Smooth muscle cell (in vitro differentiated cells): ENCODE results near the gene ALB. TPM values are rescaled to one million over a fixed set of nuclear protein-coding genes. Genes with fewer than 3 reads are reported as not detected.

ENCODE experiments used
- DNase-seq: peaks from one replicate; lab custom pipeline; 2025; ENCODE audit not compliant: unreplicated experiment; lab: John Stamatoyannopoulos, UW
- H2AFZ ChIP-seq: fragments of 200-600 bp; sonication (generic); 2 replicates; pipeline ENCODE4 v1.6.0; 2016; ENCODE audit warnings: antibody characterized with exemption, low read depth, mild to moderate bottlenecking
- H3F3A ChIP-seq: fragments of 200-600 bp; sonication (generic); 2 replicates; pipeline ENCODE4 v1.6.0; 2017; ENCODE audit warnings: antibody characterized with exemption, low read depth
- H3K27ac ChIP-seq: fragments of 200-600 bp; sonication (generic); 2 replicates; pipeline ENCODE4 v1.5.1; 2016; ENCODE audit warnings: low read depth, mild to moderate bottlenecking
- H3K27me3 ChIP-seq: fragments of 200-600 bp; sonication (generic); 2 replicates; pipeline ENCODE4 v1.6.1; 2016; ENCODE audit warnings: low read depth, mild to moderate bottlenecking
- H3K36me3 ChIP-seq: fragments of 200-600 bp; sonication (generic); 2 replicates; pipeline ENCODE4 v1.5.1; 2016; ENCODE audit warnings: low read depth
- H3K4me1 ChIP-seq: fragments of 200-600 bp; sonication (generic); 2 replicates; pipeline ENCODE4 v1.5.1; 2016; ENCODE audit warnings: low read depth
- H3K4me2 ChIP-seq: fragments of 200-600 bp; sonication (generic); 2 replicates; pipeline ENCODE4 v1.6.0; 2016; ENCODE audit warnings: mild to moderate bottlenecking
- H3K4me3 ChIP-seq: fragments of 200-600 bp; sonication (generic); 2 replicates; pipeline ENCODE4 v1.5.1; 2016; ENCODE audit warnings: mild to moderate bottlenecking
- H3K79me2 ChIP-seq: fragments of 200-600 bp; sonication (generic); 2 replicates; pipeline ENCODE4 v1.6.0; 2016; ENCODE audit warnings: low read depth, mild to moderate bottlenecking
- H3K9ac ChIP-seq: fragments of 200-600 bp; sonication (generic); 2 replicates; pipeline ENCODE4 v1.6.0; 2016; ENCODE audit warnings: low read depth
- H3K9me3 ChIP-seq: fragments of 200-600 bp; sonication (generic); replicated peaks from 2 replicates; pipeline ENCODE4 v1.5.1; 2016; ENCODE audit warnings: low read depth
- H4K20me1 ChIP-seq: fragments of 200-600 bp; sonication (generic); 2 replicates; pipeline ENCODE4 v1.6.0; 2016; ENCODE audit warnings: low read depth
- WGBS: methylation state at CpG from one replicate; pipeline ENCODE4 v1.1.7; 2016; ENCODE audit warnings: low lambda C conversion rate; 5-methylcytosine and 5-hydroxymethylcytosine counted together
- polyA plus RNA-seq: library from polyadenylated mRNA; unstranded; fragments of >200 nt; fragmentation: Nextera tagmentation; extraction: Ambion mirVana; gene quantifications from 2 replicates; pipeline ENCODE4 v1.2.1, GENCODE V29; 2016
- total RNA-seq: library from RNA; depleted of rRNA; stranded (reverse); fragments of >200 nt; gene quantifications from 2 replicates; pipeline ENCODE4 v1.2.3, GENCODE V29; 2014
- TF ChIP-seq, protein P1 (sequence below): fragments of 200-600 bp; sonication (generic); IDR thresholded peaks from 2 replicates; pipeline ENCODE4 v1.5.1; 2017; ENCODE audit warnings: borderline replicate concordance, mild to moderate bottlenecking, antibody characterized with exemption; ENCODE audit not compliant: insufficient read depth, poor library complexity, severe bottlenecking

The ALB gene
- total and polyA plus RNA-seq, 2 experiments from 2014 or later = 0.85 to 4.8 TPM

DNA sequence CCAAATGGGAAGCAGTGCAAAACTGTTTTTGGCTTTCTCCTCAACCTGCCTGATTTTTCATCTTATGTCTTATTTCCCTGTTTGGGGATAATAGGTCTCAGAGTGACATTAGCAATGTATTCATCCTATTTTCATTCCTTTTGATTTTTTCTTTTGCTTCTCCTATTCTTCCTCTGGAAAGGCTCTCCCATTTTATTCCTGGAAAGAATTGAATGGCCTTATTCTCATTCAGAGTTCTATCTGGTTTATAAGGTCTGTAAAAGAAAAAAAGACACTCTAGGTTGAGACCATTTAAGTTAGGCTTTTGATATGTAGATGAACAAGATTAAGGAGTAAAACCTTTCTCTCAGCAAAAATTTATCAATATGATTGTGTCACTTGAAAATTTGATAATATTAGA lies 27.8 kb upstream of the ALB start:
- H2AFZ ChIP-seq = no peak overlapping the region
- no peak overlapping the region for H3K9ac ChIP-seq
- no peaks in the 10 kb centered on the region for H3K9me3 ChIP-seq
- H3K36me3 ChIP-seq = no peaks in the 10 kb centered on the region
- DNase-seq = no peak
- no peak overlapping the region for H3K4me2 ChIP-seq
- TF ChIP-seq, protein P1, sequence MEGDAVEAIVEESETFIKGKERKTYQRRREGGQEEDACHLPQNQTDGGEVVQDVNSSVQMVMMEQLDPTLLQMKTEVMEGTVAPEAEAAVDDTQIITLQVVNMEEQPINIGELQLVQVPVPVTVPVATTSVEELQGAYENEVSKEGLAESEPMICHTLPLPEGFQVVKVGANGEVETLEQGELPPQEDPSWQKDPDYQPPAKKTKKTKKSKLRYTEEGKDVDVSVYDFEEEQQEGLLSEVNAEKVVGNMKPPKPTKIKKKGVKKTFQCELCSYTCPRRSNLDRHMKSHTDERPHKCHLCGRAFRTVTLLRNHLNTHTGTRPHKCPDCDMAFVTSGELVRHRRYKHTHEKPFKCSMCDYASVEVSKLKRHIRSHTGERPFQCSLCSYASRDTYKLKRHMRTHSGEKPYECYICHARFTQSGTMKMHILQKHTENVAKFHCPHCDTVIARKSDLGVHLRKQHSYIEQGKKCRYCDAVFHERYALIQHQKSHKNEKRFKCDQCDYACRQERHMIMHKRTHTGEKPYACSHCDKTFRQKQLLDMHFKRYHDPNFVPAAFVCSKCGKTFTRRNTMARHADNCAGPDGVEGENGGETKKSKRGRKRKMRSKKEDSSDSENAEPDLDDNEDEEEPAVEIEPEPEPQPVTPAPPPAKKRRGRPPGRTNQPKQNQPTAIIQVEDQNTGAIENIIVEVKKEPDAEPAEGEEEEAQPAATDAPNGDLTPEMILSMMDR = no peak
- H3K4me1 ChIP-seq = no peaks in the 10 kb centered on the region
- no peak overlapping the region for H3K4me3 ChIP-seq
- no peak overlapping the region for H3K27ac ChIP-seq
- no peaks in the 10 kb centered on the region for H3K27me3 ChIP-seq
- H4K20me1 ChIP-seq = no peaks in the 10 kb centered on the region
- no peaks in the 10 kb centered on the region for H3K79me2 ChIP-seq
- H3F3A ChIP-seq = no peaks in the 10 kb centered on the region

DNA sequence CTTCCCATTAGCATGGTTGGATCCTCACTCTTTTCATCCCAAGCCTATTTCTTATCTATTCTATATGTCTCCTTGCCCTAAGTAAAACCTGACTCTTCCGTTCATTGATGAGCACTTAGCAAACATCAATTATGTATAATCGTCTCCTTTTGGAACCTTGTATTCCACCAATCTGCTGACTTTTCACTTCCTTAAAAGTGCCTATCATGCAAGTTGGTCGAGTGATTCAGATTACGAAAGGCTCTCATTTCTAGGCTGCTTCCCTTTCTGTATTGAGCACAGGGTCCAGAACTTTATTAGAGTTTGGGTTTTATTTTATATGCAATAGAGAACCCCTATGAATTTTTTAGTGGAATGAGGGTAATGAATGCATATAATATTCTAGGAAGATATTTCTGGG lies 27.1 kb upstream of the ALB start:
- H3K4me3 ChIP-seq = no peak overlapping the region
- H3K36me3 ChIP-seq = no peaks in the 10 kb centered on the region
- H4K20me1 ChIP-seq = no peaks in the 10 kb centered on the region
- H3K9me3 ChIP-seq = no peaks in the 10 kb centered on the region
- H3F3A ChIP-seq = no peaks in the 10 kb centered on the region
- H3K27me3 ChIP-seq = no peaks in the 10 kb centered on the region
- no peak overlapping the region for H3K9ac ChIP-seq
- H2AFZ ChIP-seq = no peak overlapping the region
- H3K4me1 ChIP-seq = no peaks in the 10 kb centered on the region
- no peak overlapping the region for H3K27ac ChIP-seq
- no peaks in the 10 kb centered on the region for H3K79me2 ChIP-seq
- TF ChIP-seq, protein P1 = no peak
- H3K4me2 ChIP-seq = no peak overlapping the region
- WGBS = 91% methylated on average over 4 of the region's 4 CpGs
- no peak for DNase-seq

DNA sequence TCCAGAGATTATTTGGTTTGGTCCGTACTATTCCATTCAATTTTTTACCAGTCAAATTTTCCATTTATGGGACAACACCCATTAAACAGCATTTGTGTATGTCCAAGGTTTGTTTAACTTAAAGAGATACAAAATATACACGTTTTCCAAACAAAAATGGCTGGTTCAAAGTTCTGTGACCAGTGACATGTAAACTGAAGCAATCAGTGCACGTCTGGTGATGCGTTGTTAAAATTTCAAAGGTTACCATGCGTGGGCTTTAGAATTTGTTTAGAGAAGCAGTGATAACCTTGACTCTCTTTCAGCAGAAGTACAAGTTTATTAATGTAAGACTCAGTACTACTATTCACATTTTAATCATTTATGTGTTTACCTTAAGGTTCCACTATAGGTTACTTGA lies 25.2 kb upstream of the ALB start:
- Histone ChIP-seq H3K27me3 (no peaks in the 10 kb centered on the region), H3K4me2 (no peak overlapping the region), H3K27ac (no peak overlapping the region), H3K79me2 (no peaks in the 10 kb centered on the region), H4K20me1 (no peaks in the 10 kb centered on the region), H3K4me3 (no peak overlapping the region), H3K4me1 (no peaks in the 10 kb centered on the region), H3F3A (no peaks in the 10 kb centered on the region), H3K9ac (no peak overlapping the region), H3K9me3 (no peaks in the 10 kb centered on the region), H2AFZ (no peak overlapping the region), H3K36me3 (no peaks in the 10 kb centered on the region)
- TF ChIP-seq, protein P1 = no peak
- no peak for DNase-seq
- WGBS = 79% methylated on average over 5 of the region's 5 CpGs

DNA sequence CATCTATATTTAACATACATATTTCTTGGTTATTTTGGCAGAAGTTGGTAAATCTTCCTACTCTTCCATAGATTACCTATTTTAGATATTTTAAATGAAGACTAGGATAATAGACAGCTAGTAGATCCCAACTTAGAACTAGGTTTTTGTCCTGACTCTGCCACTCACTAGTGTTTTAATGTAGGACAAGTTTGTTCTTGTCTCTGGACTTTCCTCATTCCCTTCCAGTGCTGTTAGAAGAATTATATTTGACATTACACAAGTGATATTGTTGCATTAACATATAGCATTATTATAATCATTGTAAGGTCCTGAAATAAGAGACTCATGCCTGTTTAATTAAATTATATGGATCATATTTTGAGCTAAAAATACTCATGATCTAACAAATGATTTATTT lies 24.1 kb upstream of the ALB start:
- peak overlapping the region; percentile 1 for H2AFZ ChIP-seq
- no peaks in the 10 kb centered on the region for H3K79me2 ChIP-seq
- no peaks in the 10 kb centered on the region for H3K27me3 ChIP-seq
- H3K9ac ChIP-seq = no peak overlapping the region
- H3K27ac ChIP-seq = no peak overlapping the region
- TF ChIP-seq, protein P1 = no peak
- no peaks in the 10 kb centered on the region for H3K9me3 ChIP-seq
- DNase-seq = no peak
- no peak overlapping the region for H3K4me2 ChIP-seq
- no peaks in the 10 kb centered on the region for H3K4me1 ChIP-seq
- H3K4me3 ChIP-seq = no peak overlapping the region
- no peaks in the 10 kb centered on the region for H3F3A ChIP-seq
- no peaks in the 10 kb centered on the region for H4K20me1 ChIP-seq
- H3K36me3 ChIP-seq = no peaks in the 10 kb centered on the region
